ENCODE data around the gene SERINC3. TPM values are rescaled to one million over a fixed set of nuclear protein-coding genes. Genes with fewer than 3 reads are reported as not detected.

The SERINC3 gene
- total and polyA plus RNA-seq, 2 donors (not counting 1 experiment from before 2014, with no cell fraction given), result 31.4 to 51.6 TPM

GRCh38 chr20:44480097-44480496 is 41.8 kb downstream of the SERINC3 start:
- WGBS (ENCODE audit: insufficient coverage), result 97% methylated on average over 18 of the region's 18 CpGs
- CTCF ChIA-PET, result no interaction called here
- no peak overlapping the region for H3K4me3 ChIP-seq (ENCODE audit: control extremely low read depth in 1 of 5, extremely low read depth in 1 of 5, insufficient read depth in 1 of 5, low read depth in 2 of 5, low read length in 4 of 5)
- Mint-ChIP-seq H3K4me3 (no peak overlapping the region), H3K27ac (no peak overlapping the region), H3K27me3 (no peaks in the 10 kb centered on the region), H3K4me1 (peaks cover 46% of the 10 kb centered on the region), H3K9me3 (ENCODE audit: insufficient read depth) (no peaks in the 10 kb centered on the region)
- H4K20me1 ChIP-seq (ENCODE audit: control insufficient read depth, insufficient read depth, low read length, poor library complexity, severe bottlenecking), result no peaks in the 10 kb centered on the region
- H3K27ac ChIP-seq (ENCODE audit: low read length in 2 of 2), result no peak overlapping the region
- POLR2A ChIA-PET, result no interaction called here
- intact Hi-C loops (cut with micrococcal nuclease), result no loop called here
- H3K36me3 ChIP-seq (replicated peaks in 1 of 2; ENCODE audit: control extremely low read depth in 1 of 2, control insufficient read depth in 1 of 2, extremely low read depth in 1 of 2, insufficient read depth in 2 of 2, low read length in 1 of 2), result peaks cover 1 to 34% of the 10 kb centered on the region in 2 experiments
- H3K4me2 ChIP-seq (replicated peaks; ENCODE audit: low read depth, low read length, poor library complexity, severe bottlenecking), result peak overlapping the region; percentile 32
- no peaks in the 10 kb centered on the region for H3K27me3 ChIP-seq (replicated peaks in 1 of 4; ENCODE audit: control extremely low read depth in 1 of 4, control insufficient read depth in 3 of 4, insufficient read depth in 4 of 4, low read length in 3 of 4)
- no peak overlapping the region for H2AFZ ChIP-seq (ENCODE audit: insufficient read depth, low read depth, low read length, poor library complexity, severe bottlenecking)
- peaks cover 24% of the 10 kb centered on the region for H3K79me2 ChIP-seq (ENCODE audit: control insufficient read depth, insufficient read depth, low read length)
- TF ChIP-seq EZH2 (IDR thresholded peaks at IDR 0.05; ENCODE audit: borderline replicate concordance, insufficient read depth, low read depth, low read length, poor library complexity, severe bottlenecking) (no peak), CTCF (IDR thresholded peaks at IDR 0.05) (no peak)
- no peaks in the 10 kb centered on the region for H3K9me3 ChIP-seq (ENCODE audit: control extremely low read depth in 1 of 3, control insufficient read depth in 2 of 3, insufficient read depth in 1 of 3, low read length in 2 of 3)
- no peak overlapping the region for H3K9ac ChIP-seq (ENCODE audit: low read length)
- DNase-seq (no peak), ATAC-seq (ENCODE audit: low read depth) (no peak)
- H3K4me1 ChIP-seq (ENCODE audit: control insufficient read depth in 2 of 2, insufficient read depth in 2 of 2, low read length in 2 of 2), result peaks cover 21 to 33% of the 10 kb centered on the region in 2 donors

GRCh38 chr20:44479643-44480042 is 42.2 kb downstream of the SERINC3 start:
- H3K9me3 Mint-ChIP-seq (ENCODE audit: insufficient read depth), result no peaks in the 10 kb centered on the region
- no peaks in the 10 kb centered on the region for H3K27me3 ChIP-seq (replicated peaks in 1 of 4; ENCODE audit: control extremely low read depth in 1 of 4, control insufficient read depth in 3 of 4, insufficient read depth in 4 of 4, low read length in 3 of 4)
- H2AFZ ChIP-seq (ENCODE audit: insufficient read depth, low read depth, low read length, poor library complexity, severe bottlenecking), result no peak overlapping the region
- peak overlapping the region; percentile 32 for H3K4me2 ChIP-seq (replicated peaks; ENCODE audit: low read depth, low read length, poor library complexity, severe bottlenecking)
- H3K9ac ChIP-seq (ENCODE audit: low read length), result no peak overlapping the region
- H3K36me3 ChIP-seq (replicated peaks in 1 of 2; ENCODE audit: control extremely low read depth in 1 of 2, control insufficient read depth in 1 of 2, extremely low read depth in 1 of 2, insufficient read depth in 2 of 2, low read length in 1 of 2), result peaks cover 0 to 33% of the 10 kb centered on the region in 2 experiments
- no peaks in the 10 kb centered on the region for H4K20me1 ChIP-seq (ENCODE audit: control insufficient read depth, insufficient read depth, low read length, poor library complexity, severe bottlenecking)
- ChIA-PET CTCF (no interaction called here), POLR2A (no interaction called here)
- H3K27me3 Mint-ChIP-seq, result no peaks in the 10 kb centered on the region
- H3K9me3 ChIP-seq (ENCODE audit: control extremely low read depth in 1 of 3, control insufficient read depth in 2 of 3, insufficient read depth in 1 of 3, low read length in 2 of 3), result no peaks in the 10 kb centered on the region
- no peak overlapping the region for H3K4me3 ChIP-seq (ENCODE audit: control extremely low read depth in 1 of 5, extremely low read depth in 1 of 5, insufficient read depth in 1 of 5, low read depth in 2 of 5, low read length in 4 of 5)
- peaks cover 27% of the 10 kb centered on the region for H3K79me2 ChIP-seq (ENCODE audit: control insufficient read depth, insufficient read depth, low read length)
- peaks cover 48% of the 10 kb centered on the region for H3K4me1 Mint-ChIP-seq
- DNase-seq (peak; percentile 62), ATAC-seq (ENCODE audit: low read depth) (peak; percentile 50)
- H3K4me3 Mint-ChIP-seq, result peak overlapping the region; percentile 5
- intact Hi-C loops (cut with micrococcal nuclease), result loop anchor here (5.0 kb wide), 3 partner anchors 173 to 408 kb away; partner anchors contain the start of genes ADA and YWHAB
- H3K27ac Mint-ChIP-seq, result peak overlapping the region; percentile 15
- TF ChIP-seq EZH2 (IDR thresholded peaks at IDR 0.05; ENCODE audit: borderline replicate concordance, insufficient read depth, low read depth, low read length, poor library complexity, severe bottlenecking), result no peak
- no peak for TF ChIP-seq CTCF (IDR thresholded peaks at IDR 0.05)
- 25% methylated on average over 3 of the region's 5 CpGs for WGBS (ENCODE audit: insufficient coverage)
- H3K27ac ChIP-seq (ENCODE audit: low read length in 2 of 2), result no peak overlapping the region
- H3K4me1 ChIP-seq (ENCODE audit: control insufficient read depth in 2 of 2, insufficient read depth in 2 of 2, low read length in 2 of 2), result peaks cover 23 to 34% of the 10 kb centered on the region in 2 donors

All from B cell (primary cell).